Fibroblast of villous mesenchyme (primary cell): ENCODE data around the gene MAGI2. TPM values are rescaled to one million over a fixed set of nuclear protein-coding genes. Genes with fewer than 3 reads are reported as not detected.
A peak's percentile ranks its signal among the peaks of the same experiment; 100 is the strongest.

Experiments
- DNase-seq: peaks from one replicate; pipeline ENCODE4 v3.0.0-alpha.2; 2010; ENCODE audit warnings: low read depth
- H3K4me3 ChIP-seq: 2 replicates; pipeline ENCODE4 v1.5.1; 2011; ENCODE audit warnings: low read depth, mild to moderate bottlenecking, low read length
- CTCF ChIP-seq: IDR thresholded peaks from 2 replicates; pipeline ENCODE4 v1.5.1; 2012; ENCODE audit warnings: low read depth, mild to moderate bottlenecking, low read length; ENCODE audit not compliant: insufficient read depth
- total RNA-seq: library from RNA; depleted of rRNA; stranded (reverse); fragments of >200 nt; gene quantifications from 2 replicates; pipeline ENCODE4 v1.2.3, GENCODE V29; 2012

Gene MAGI2
- total RNA-seq, 1 donor: 24.6 TPM

GRCh38 chr7:79329464-79329863 is 124.0 kb downstream of the MAGI2 start:
- no peak for TF ChIP-seq CTCF
- no peak for DNase-seq

GRCh38 chr7:79320741-79321473 is 132.6 kb downstream of the MAGI2 start:
- no peak for DNase-seq
- H3K4me3 ChIP-seq: no peak overlapping the region
- no peak for TF ChIP-seq CTCF

More at GRCh38 chr7:79329464-79329863, 124.0 kb downstream of the MAGI2 start:
- H3K4me3 ChIP-seq: no peak overlapping the region

- H3K4me3 ChIP-seq: no peak overlapping the region
- no peak for TF ChIP-seq CTCF
- no peak for DNase-seq
Observed at GRCh38 chr7:79319369-79319768, 134.1 kb downstream of the MAGI2 start.

GRCh38 chr7:79317728-79318127 is 135.7 kb downstream of the MAGI2 start:
- no peak for TF ChIP-seq CTCF

GRCh38 chr7:79312022-79312421 is 141.4 kb downstream of the MAGI2 start:
- no peak for TF ChIP-seq CTCF
- H3K4me3 ChIP-seq: no peak overlapping the region
- no peak for DNase-seq

More at GRCh38 chr7:79317728-79318127, 135.7 kb downstream of the MAGI2 start:
- peak; percentile 89 for DNase-seq
- no peak overlapping the region for H3K4me3 ChIP-seq

- DNase-seq: peak; percentile 65
- H3K4me3 ChIP-seq: no peak overlapping the region
- peak; percentile 40 for TF ChIP-seq CTCF
Observed at GRCh38 chr7:79308192-79308591, 145.3 kb downstream of the MAGI2 start.

- TF ChIP-seq CTCF: no peak
- H3K4me3 ChIP-seq: no peak overlapping the region
- DNase-seq: no peak
Observed at GRCh38 chr7:79307376-79307775, 146.1 kb downstream of the MAGI2 start.
